ENCODE data around the gene CNKSR3. TPM values are rescaled to one million over a fixed set of nuclear protein-coding genes. Genes with fewer than 3 reads are reported as not detected.

Gene CNKSR3
- total RNA-seq, 1 donor from 2014 or later: 0.09 TPM

- H3K4me3 Mint-ChIP-seq (ENCODE audit: low read depth): no peak overlapping the region
- H3K4me1 Mint-ChIP-seq (ENCODE audit: low read depth): no peaks in the 10 kb centered on the region
- H3K36me3 Mint-ChIP-seq (ENCODE audit: low read depth): no peaks in the 10 kb centered on the region
- H3K27ac Mint-ChIP-seq: no peak overlapping the region
- H3K27me3 Mint-ChIP-seq (ENCODE audit: low read depth): peaks cover 10% of the 10 kb centered on the region
- intact Hi-C loops (cut with micrococcal nuclease): loop anchor here (1.0 kb wide), 1 partner anchor 37 kb away; no protein-coding TSS in a partner anchor
- DNase-seq (ENCODE audit: low spot score): no peak
- no peaks in the 10 kb centered on the region for H3K9me3 Mint-ChIP-seq
These were observed 63.5 kb downstream of the CNKSR3 start for GRCh38 chr6:154446984-154447383.

GRCh38 chr6:154445417-154445816 is 65.1 kb downstream of the CNKSR3 start:
- Mint-ChIP-seq H3K4me1 (ENCODE audit: low read depth) (no peaks in the 10 kb centered on the region), H3K27me3 (ENCODE audit: low read depth) (peaks cover 10% of the 10 kb centered on the region), H3K36me3 (ENCODE audit: low read depth) (no peaks in the 10 kb centered on the region), H3K27ac (no peak overlapping the region), H3K9me3 (no peaks in the 10 kb centered on the region), H3K4me3 (ENCODE audit: low read depth) (no peak overlapping the region)
- no peak for DNase-seq (ENCODE audit: low spot score)
- intact Hi-C loops (cut with micrococcal nuclease): no loop called here

DNA sequence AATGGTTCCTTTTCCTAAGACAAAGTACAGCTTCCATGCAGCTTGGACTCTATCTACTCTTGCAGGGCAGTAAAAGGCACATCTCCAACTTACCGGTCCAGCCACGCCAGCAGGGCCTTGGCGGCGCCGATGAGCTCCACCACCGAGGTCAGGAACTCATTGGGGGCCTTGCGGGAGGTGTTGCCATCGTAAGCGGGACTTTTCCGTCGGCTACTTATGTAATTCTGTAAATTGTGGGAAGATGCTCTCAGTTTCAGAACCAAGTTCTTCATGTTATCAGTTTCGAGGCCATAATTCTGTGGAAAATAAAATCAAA is 68.5 kb downstream of the CNKSR3 start:
- Mint-ChIP-seq H3K9me3 (no peaks in the 10 kb centered on the region), H3K27me3 (ENCODE audit: low read depth) (peaks cover 10% of the 10 kb centered on the region), H3K4me1 (ENCODE audit: low read depth) (no peaks in the 10 kb centered on the region), H3K27ac (no peak overlapping the region), H3K36me3 (ENCODE audit: low read depth) (no peaks in the 10 kb centered on the region), H3K4me3 (ENCODE audit: low read depth) (no peak overlapping the region)
- intact Hi-C loops (cut with micrococcal nuclease): no loop called here
- DNase-seq (ENCODE audit: low spot score): no peak

DNA sequence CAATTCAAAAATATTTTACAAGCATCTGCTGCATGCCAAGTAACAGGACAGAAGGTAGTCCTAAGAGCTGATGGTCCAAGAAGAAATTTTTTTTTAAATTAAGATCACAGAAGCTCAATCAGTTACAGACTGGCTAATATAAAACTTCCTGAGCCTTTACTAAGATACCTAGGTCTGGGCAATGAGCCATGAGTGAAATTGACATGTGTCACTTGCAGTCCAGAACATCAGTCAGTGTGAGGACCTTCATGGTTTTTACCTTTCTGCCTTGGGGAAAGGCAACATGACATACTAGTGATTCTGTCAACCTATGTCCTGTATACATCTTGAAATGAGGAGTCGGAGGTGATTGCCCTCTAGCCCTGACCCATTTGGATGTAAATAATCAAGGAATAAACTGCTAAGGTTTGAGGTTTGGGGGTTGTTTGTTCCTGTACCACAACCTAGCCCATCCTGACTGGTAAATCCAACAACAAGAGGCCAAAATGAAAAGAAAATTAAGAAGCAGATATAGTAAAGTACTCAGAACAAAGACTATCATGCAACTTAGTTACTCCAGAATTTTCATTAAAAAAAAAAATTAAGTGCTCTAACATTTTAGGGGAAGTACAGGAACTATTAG is 70.0 kb downstream of the CNKSR3 start:
- Mint-ChIP-seq H3K27ac (no peak overlapping the region), H3K36me3 (ENCODE audit: low read depth) (no peaks in the 10 kb centered on the region)
- no peak for DNase-seq (ENCODE audit: low spot score)

DNA sequence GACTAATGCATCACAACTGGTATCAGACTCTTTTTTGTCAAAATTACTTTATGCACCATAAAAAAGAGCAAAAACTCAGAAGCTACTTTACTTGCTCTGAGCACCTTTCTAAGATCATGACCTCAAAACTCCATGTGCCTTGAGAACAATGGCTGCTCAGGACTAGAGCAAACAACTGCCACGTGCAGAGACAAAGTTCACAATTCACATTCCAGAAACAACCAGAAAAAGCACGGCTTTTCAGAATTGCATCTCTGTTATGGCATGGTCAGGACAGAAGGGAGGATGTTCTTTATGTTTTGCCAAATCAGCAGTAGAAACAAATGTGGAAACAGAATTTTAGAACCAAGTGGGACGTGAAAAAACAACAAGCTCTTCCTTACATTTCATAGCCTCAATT is 70.5 kb downstream of the CNKSR3 start:
- Mint-ChIP-seq H3K9me3 (no peaks in the 10 kb centered on the region), H3K27me3 (ENCODE audit: low read depth) (peaks cover 2% of the 10 kb centered on the region), H3K36me3 (ENCODE audit: low read depth) (no peaks in the 10 kb centered on the region), H3K4me3 (ENCODE audit: low read depth) (no peak overlapping the region), H3K27ac (no peak overlapping the region), H3K4me1 (ENCODE audit: low read depth) (no peaks in the 10 kb centered on the region)
- intact Hi-C loops (cut with micrococcal nuclease): no loop called here
- no peak for DNase-seq (ENCODE audit: low spot score)

More for the DNA sequence above, 70.0 kb downstream of the CNKSR3 start:
- H3K4me3 Mint-ChIP-seq (ENCODE audit: low read depth): no peak overlapping the region
- intact Hi-C loops (cut with micrococcal nuclease): no loop called here
- no peaks in the 10 kb centered on the region for H3K4me1 Mint-ChIP-seq (ENCODE audit: low read depth)
- H3K27me3 Mint-ChIP-seq (ENCODE audit: low read depth): peaks cover 2% of the 10 kb centered on the region
- H3K9me3 Mint-ChIP-seq: no peaks in the 10 kb centered on the region

DNA sequence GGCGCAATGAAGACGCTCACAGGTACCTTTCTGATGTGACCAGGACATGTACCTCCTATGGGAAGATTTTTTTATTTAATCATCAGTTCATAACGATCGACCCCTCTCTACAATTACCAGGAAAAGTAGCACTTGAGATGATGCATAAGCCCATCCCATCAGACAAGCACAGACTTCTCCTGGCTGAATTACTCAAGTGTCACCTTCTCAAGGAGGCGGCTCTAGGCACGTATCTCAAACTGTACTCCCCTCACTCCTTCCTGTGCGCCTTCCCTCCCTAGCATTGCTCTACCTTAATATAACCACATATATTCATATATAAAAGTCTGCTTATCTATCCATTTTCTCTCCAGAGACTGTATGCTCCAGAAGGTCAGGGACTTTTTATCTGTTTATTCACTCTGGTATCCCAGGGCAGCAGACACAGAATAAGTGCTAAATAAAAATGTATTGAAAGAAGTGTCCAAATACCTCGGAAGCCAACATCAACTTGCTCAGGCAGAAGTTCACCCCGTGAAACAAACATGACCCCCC is 71.5 kb downstream of the CNKSR3 start:
- intact Hi-C loops (cut with micrococcal nuclease): no loop called here
- H3K4me1 Mint-ChIP-seq (ENCODE audit: low read depth): no peaks in the 10 kb centered on the region
- H3K4me3 Mint-ChIP-seq (ENCODE audit: low read depth): no peak overlapping the region
- no peaks in the 10 kb centered on the region for H3K36me3 Mint-ChIP-seq (ENCODE audit: low read depth)
- no peaks in the 10 kb centered on the region for H3K27me3 Mint-ChIP-seq (ENCODE audit: low read depth)
- H3K9me3 Mint-ChIP-seq: no peaks in the 10 kb centered on the region
- no peak for DNase-seq (ENCODE audit: low spot score)
- H3K27ac Mint-ChIP-seq: no peak overlapping the region

DNA sequence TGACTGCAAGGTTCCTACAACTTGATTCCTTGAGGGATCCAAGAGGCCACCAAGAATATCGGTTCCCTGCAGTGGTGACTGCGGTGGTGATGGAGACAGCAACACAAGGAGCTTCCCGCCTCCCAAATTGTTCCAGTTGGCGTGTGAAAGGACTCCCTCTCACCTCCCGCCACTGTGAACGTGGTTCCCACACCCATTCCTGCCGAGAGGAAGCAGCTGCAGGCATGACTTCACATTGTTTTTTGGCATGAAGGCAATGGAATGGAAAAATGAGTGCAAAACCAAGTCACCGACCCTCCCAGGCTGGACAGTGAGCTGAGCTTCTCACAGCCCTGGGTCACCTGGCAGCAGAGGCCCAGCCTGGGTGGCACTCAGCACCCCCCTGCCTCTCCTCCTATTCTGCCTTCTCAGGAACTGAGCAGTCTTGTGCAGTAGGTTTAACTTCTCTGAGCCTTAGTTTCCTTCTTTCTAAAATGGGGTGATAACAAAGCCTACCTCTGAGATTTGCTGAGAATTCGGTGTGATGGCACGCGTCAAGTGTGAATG is 75.0 kb downstream of the CNKSR3 start:
- intact Hi-C loops (cut with micrococcal nuclease): no loop called here
- H3K4me3 Mint-ChIP-seq (ENCODE audit: low read depth): no peak overlapping the region
- DNase-seq (ENCODE audit: low spot score): no peak
- no peaks in the 10 kb centered on the region for H3K36me3 Mint-ChIP-seq (ENCODE audit: low read depth)
- H3K9me3 Mint-ChIP-seq: no peaks in the 10 kb centered on the region
- no peaks in the 10 kb centered on the region for H3K4me1 Mint-ChIP-seq (ENCODE audit: low read depth)
- no peak overlapping the region for H3K27ac Mint-ChIP-seq
- peaks cover 6% of the 10 kb centered on the region for H3K27me3 Mint-ChIP-seq (ENCODE audit: low read depth)

GRCh38 chr6:154434662-154435061 is 75.8 kb downstream of the CNKSR3 start:
- intact Hi-C loops (cut with micrococcal nuclease): no loop called here
- no peak overlapping the region for H3K4me3 Mint-ChIP-seq (ENCODE audit: low read depth)
- H3K27ac Mint-ChIP-seq: no peak overlapping the region
- DNase-seq (ENCODE audit: low spot score): no peak
- peaks cover 6% of the 10 kb centered on the region for H3K27me3 Mint-ChIP-seq (ENCODE audit: low read depth)
- no peaks in the 10 kb centered on the region for H3K36me3 Mint-ChIP-seq (ENCODE audit: low read depth)
- H3K4me1 Mint-ChIP-seq (ENCODE audit: low read depth): no peaks in the 10 kb centered on the region
- no peaks in the 10 kb centered on the region for H3K9me3 Mint-ChIP-seq

- Mint-ChIP-seq H3K36me3 (ENCODE audit: low read depth) (no peaks in the 10 kb centered on the region), H3K9me3 (no peaks in the 10 kb centered on the region), H3K27me3 (ENCODE audit: low read depth) (peaks cover 6% of the 10 kb centered on the region), H3K4me3 (ENCODE audit: low read depth) (no peak overlapping the region), H3K4me1 (ENCODE audit: low read depth) (no peaks in the 10 kb centered on the region), H3K27ac (no peak overlapping the region)
- no peak for DNase-seq (ENCODE audit: low spot score)
- intact Hi-C loops (cut with micrococcal nuclease): no loop called here
These were observed 76.8 kb downstream of the CNKSR3 start for GRCh38 chr6:154433477-154434241.

GRCh38 chr6:154432533-154433476 is 77.7 kb downstream of the CNKSR3 start:
- Mint-ChIP-seq H3K9me3 (no peaks in the 10 kb centered on the region), H3K36me3 (ENCODE audit: low read depth) (no peaks in the 10 kb centered on the region), H3K4me3 (ENCODE audit: low read depth) (no peak overlapping the region), H3K27ac (no peak overlapping the region), H3K4me1 (ENCODE audit: low read depth) (no peaks in the 10 kb centered on the region), H3K27me3 (ENCODE audit: low read depth) (peaks cover 9% of the 10 kb centered on the region)
- DNase-seq (ENCODE audit: low spot score): no peak
- intact Hi-C loops (cut with micrococcal nuclease): no loop called here

- DNase-seq (ENCODE audit: low spot score): no peak
- Mint-ChIP-seq H3K36me3 (ENCODE audit: low read depth) (no peaks in the 10 kb centered on the region), H3K4me1 (ENCODE audit: low read depth) (no peaks in the 10 kb centered on the region), H3K9me3 (no peaks in the 10 kb centered on the region), H3K27ac (no peak overlapping the region), H3K4me3 (ENCODE audit: low read depth) (no peak overlapping the region), H3K27me3 (ENCODE audit: low read depth) (peaks cover 12% of the 10 kb centered on the region)
- intact Hi-C loops (cut with micrococcal nuclease): no loop called here
These were observed 80.0 kb downstream of the CNKSR3 start for GRCh38 chr6:154430481-154430919.

DNA sequence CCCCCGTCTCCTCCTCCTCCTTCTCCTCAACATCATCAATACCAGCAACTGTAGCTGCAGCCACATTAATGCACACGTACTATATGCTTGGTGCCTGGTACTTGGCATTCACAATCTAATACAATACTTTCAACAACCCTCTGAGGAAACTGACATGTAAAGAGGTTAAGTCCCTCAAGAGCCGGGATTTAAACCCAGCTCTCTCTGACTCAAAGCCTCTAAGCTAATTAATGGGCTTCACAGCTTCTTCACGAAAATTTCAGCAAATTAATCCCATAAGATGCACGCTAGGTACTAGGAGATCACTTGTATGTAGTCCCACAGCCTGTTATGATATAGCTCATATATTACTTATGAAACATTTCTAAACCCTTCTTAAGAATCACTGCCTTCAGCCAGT is 80.8 kb downstream of the CNKSR3 start:
- Mint-ChIP-seq H3K4me1 (ENCODE audit: low read depth) (no peaks in the 10 kb centered on the region), H3K27ac (no peak overlapping the region), H3K4me3 (ENCODE audit: low read depth) (no peak overlapping the region), H3K9me3 (no peaks in the 10 kb centered on the region), H3K36me3 (ENCODE audit: low read depth) (no peaks in the 10 kb centered on the region), H3K27me3 (ENCODE audit: low read depth) (peaks cover 12% of the 10 kb centered on the region)
- DNase-seq (ENCODE audit: low spot score): no peak
- intact Hi-C loops (cut with micrococcal nuclease): no loop called here
